ENCODE results near the gene SLC18A3.

The SLC18A3 gene

DNA sequence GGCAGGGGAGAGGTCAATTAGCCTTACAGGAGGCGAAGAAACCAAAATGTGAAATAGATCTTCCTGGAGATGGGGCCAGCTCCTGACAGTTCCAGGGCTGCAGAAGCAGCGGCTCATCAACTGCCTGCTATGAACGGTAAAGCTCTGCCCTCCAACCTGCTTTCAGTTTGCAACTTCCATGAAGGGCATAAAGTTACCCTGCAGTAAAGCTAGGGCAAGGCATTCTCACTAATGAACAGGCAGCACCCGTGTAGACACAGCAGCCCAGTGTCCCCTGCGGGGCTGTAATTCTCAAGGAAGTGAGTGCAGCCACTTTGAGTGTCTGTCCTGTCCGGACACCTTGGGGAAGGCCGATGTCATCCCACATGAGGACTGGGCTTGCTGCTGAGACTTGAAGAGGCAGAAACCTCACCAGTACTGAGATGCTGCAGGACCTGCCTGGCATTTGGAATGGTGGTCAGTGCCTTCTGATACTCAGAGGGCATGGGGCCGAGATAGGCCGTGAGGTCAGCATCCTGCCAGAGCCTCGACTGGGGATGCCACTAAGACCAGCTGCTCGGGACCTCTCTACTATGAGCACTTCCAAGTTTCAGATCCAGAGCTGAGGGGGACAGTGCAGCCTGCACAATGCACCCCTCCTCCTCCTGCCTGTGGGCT lies 43.3 kb downstream of the SLC18A3 start:
- no peak for DNase-seq
- H3K4me1 ChIP-seq (ENCODE audit: control extremely low read depth in 1 of 4, control insufficient read depth in 4 of 4, insufficient read depth in 4 of 4, low read length in 3 of 4), result peaks cover 0 to 2% (median 0%) of the 10 kb centered on the region in 4 experiments
- no peak overlapping the region for H3K27ac ChIP-seq (ENCODE audit: insufficient read depth in 1 of 2, low read depth in 1 of 2, low read length in 2 of 2, poor library complexity in 1 of 2, severe bottlenecking in 2 of 2)
- no peaks in the 10 kb centered on the region for H3K9me3 ChIP-seq (ENCODE audit: control extremely low read depth in 1 of 5, control insufficient read depth in 4 of 5, insufficient read depth in 2 of 5, low read depth in 1 of 5, low read length in 4 of 5)
- H3K4me3 ChIP-seq (ENCODE audit: control insufficient read depth in 1 of 7, extremely low read depth in 1 of 7, insufficient read depth in 4 of 7, low read depth in 2 of 7, low read length in 6 of 7), result no peak overlapping the region
- H3K36me3 ChIP-seq (ENCODE audit: control insufficient read depth in 4 of 4, insufficient read depth in 4 of 4, low read length in 3 of 4), result no peaks in the 10 kb centered on the region
- ChIA-PET CTCF (no interaction called here), POLR2A (no interaction called here)
- peaks cover 0 to 72% (median 13%) of the 10 kb centered on the region in 5 experiments for H3K27me3 ChIP-seq (replicated peaks in 2 of 5; ENCODE audit: control insufficient read depth in 4 of 5, insufficient read depth in 5 of 5, low read length in 4 of 5)
- 93% methylated on average over 11 of the region's 11 CpGs for WGBS (ENCODE audit: insufficient coverage)

DNA sequence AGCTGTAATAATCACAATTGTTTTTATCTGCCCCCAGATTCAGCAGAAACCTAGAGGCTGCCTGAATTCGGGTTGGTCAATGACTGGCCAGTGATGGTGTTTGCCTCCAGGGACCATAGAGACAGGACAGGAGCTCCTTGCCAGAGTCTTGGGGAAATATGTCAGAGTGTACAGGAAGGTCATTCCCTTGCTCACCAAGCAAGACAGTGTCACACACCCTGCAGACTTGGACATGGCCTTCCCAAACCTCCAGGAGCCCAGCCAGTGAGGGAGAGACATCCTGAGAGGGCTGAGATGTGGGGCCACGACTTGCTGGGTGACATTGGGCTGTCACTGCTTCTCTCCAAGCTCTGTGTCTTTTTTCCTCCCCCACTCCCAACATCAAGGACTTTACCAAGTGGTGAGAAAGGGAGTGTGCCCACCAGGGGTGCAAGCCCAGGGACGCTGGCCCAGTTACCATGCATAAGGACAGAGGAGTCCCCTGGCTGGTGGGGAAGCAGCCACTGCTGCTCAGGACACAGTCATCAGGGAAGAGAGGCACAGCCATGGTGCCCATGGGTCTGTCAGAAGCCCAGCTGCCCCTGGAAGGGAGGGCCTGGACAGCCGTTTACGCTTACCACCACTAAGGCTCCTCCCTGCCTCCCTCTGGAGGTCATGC lies 44.1 kb downstream of the SLC18A3 start:
- Histone ChIP-seq H3K27ac (ENCODE audit: insufficient read depth in 1 of 2, low read depth in 1 of 2, low read length in 2 of 2, poor library complexity in 1 of 2, severe bottlenecking in 2 of 2) (no peak overlapping the region), H3K4me1 (ENCODE audit: control extremely low read depth in 1 of 4, control insufficient read depth in 4 of 4, insufficient read depth in 4 of 4, low read length in 3 of 4) (peaks cover 0 to 2% (median 0%) of the 10 kb centered on the region in 4 experiments), H3K9me3 (ENCODE audit: control extremely low read depth in 1 of 5, control insufficient read depth in 4 of 5, insufficient read depth in 2 of 5, low read depth in 1 of 5, low read length in 4 of 5) (peaks cover 0 to 3% (median 0%) of the 10 kb centered on the region in 5 experiments), H3K36me3 (ENCODE audit: control insufficient read depth in 4 of 4, insufficient read depth in 4 of 4, low read length in 3 of 4) (no peaks in the 10 kb centered on the region), H3K27me3 (replicated peaks in 2 of 5; ENCODE audit: control insufficient read depth in 4 of 5, insufficient read depth in 5 of 5, low read length in 4 of 5) (peaks cover 0 to 64% (median 11%) of the 10 kb centered on the region in 5 experiments), H3K4me3 (ENCODE audit: control insufficient read depth in 1 of 7, extremely low read depth in 1 of 7, insufficient read depth in 4 of 7, low read depth in 2 of 7, low read length in 6 of 7) (no peak overlapping the region)
- CTCF ChIA-PET, result no interaction called here
- no peak for DNase-seq
- 86% methylated on average over 1 of the region's 5 CpGs for WGBS (ENCODE audit: insufficient coverage)
- POLR2A ChIA-PET, result no interaction called here

DNA sequence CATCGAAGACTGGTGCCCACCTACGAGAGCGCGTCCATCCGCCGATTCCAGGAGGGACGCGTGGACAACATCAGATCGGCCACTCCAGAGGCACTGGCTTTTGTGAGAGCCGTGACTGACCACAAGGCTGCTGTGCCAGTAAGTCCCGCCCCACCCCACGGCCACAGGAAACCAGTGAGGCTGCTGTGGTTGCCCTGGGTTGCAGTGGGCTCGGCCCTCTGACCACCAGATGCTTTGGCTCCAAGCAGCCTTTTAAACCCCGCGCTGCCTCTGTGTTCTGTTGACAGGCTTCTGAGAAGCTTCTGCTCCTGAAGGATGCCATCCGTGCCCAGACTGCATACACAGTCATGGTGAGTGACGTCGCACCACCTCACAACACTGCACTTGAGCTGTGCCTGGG lies 45.0 kb downstream of the SLC18A3 start:
- WGBS (ENCODE audit: insufficient coverage), result 71% methylated on average over 18 of the region's 18 CpGs
- POLR2A ChIA-PET, result no interaction called here
- CTCF ChIA-PET, result no interaction called here

DNA sequence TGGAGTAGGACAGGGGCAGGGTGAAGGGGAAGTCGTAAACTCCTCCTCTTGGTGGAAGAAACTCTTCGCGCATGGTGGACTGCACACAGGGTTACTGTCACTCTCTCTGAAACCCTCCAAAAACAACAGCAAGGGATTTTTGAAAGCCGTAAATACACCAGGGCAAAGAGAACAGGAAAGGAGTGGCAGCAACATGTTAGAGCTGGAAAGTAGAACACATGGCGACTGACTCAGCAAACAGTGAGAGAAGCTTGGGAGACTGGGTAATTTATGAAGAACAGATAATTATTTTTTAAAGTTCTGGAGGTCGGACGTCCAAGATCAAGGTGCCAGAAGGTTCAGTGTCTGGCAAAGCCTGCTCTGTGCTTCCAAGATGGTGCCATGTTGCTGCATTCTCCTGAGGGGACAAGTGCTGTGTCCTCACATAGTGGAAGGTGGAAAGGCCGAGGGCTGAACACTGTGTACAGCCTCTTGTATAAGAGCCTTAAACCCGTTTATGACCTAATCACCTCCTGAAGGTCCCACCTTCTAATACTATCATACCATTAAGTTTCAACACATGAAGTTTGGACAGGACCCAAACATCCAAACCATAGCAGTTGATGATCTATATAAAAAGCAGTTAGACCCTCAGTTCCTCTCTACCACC lies 46.9 kb downstream of the SLC18A3 start:
- H3K27me3 ChIP-seq (replicated peaks in 2 of 5; ENCODE audit: control insufficient read depth in 4 of 5, insufficient read depth in 5 of 5, low read length in 4 of 5), result peaks cover 0 to 45% (median 6%) of the 10 kb centered on the region in 5 experiments
- no peaks in the 10 kb centered on the region for H3K4me1 ChIP-seq (ENCODE audit: control extremely low read depth in 1 of 4, control insufficient read depth in 4 of 4, insufficient read depth in 4 of 4, low read length in 3 of 4)
- CTCF ChIA-PET, result no interaction called here
- POLR2A ChIA-PET, result no interaction called here
- H3K27ac ChIP-seq (ENCODE audit: insufficient read depth in 1 of 2, low read depth in 1 of 2, low read length in 2 of 2, poor library complexity in 1 of 2, severe bottlenecking in 2 of 2), result no peak overlapping the region
- peaks cover 0 to 5% (median 0%) of the 10 kb centered on the region in 5 experiments for H3K9me3 ChIP-seq (ENCODE audit: control extremely low read depth in 1 of 5, control insufficient read depth in 4 of 5, insufficient read depth in 2 of 5, low read depth in 1 of 5, low read length in 4 of 5)
- DNase-seq, result no peak
- no peak overlapping the region for H3K4me3 ChIP-seq (ENCODE audit: control insufficient read depth in 1 of 7, extremely low read depth in 1 of 7, insufficient read depth in 4 of 7, low read depth in 2 of 7, low read length in 6 of 7)
- WGBS (ENCODE audit: insufficient coverage), result 84% methylated on average over 7 of the region's 9 CpGs
- H3K36me3 ChIP-seq (ENCODE audit: control insufficient read depth in 4 of 4, insufficient read depth in 4 of 4, low read length in 3 of 4), result no peaks in the 10 kb centered on the region

More for the DNA sequence above, 45.0 kb downstream of the SLC18A3 start:
- Histone ChIP-seq H3K36me3 (ENCODE audit: control insufficient read depth in 4 of 4, insufficient read depth in 4 of 4, low read length in 3 of 4) (no peaks in the 10 kb centered on the region), H3K4me3 (ENCODE audit: control insufficient read depth in 1 of 7, extremely low read depth in 1 of 7, insufficient read depth in 4 of 7, low read depth in 2 of 7, low read length in 6 of 7) (no peak overlapping the region), H3K27me3 (replicated peaks in 2 of 5; ENCODE audit: control insufficient read depth in 4 of 5, insufficient read depth in 5 of 5, low read length in 4 of 5) (peaks cover 0 to 56% (median 11%) of the 10 kb centered on the region in 5 experiments), H3K4me1 (ENCODE audit: control extremely low read depth in 1 of 4, control insufficient read depth in 4 of 4, insufficient read depth in 4 of 4, low read length in 3 of 4) (no peaks in the 10 kb centered on the region), H3K9me3 (ENCODE audit: control extremely low read depth in 1 of 5, control insufficient read depth in 4 of 5, insufficient read depth in 2 of 5, low read depth in 1 of 5, low read length in 4 of 5) (peaks cover 0 to 5% (median 0%) of the 10 kb centered on the region in 5 experiments), H3K27ac (ENCODE audit: insufficient read depth in 1 of 2, low read depth in 1 of 2, low read length in 2 of 2, poor library complexity in 1 of 2, severe bottlenecking in 2 of 2) (no peak overlapping the region)
- no peak for DNase-seq

DNA sequence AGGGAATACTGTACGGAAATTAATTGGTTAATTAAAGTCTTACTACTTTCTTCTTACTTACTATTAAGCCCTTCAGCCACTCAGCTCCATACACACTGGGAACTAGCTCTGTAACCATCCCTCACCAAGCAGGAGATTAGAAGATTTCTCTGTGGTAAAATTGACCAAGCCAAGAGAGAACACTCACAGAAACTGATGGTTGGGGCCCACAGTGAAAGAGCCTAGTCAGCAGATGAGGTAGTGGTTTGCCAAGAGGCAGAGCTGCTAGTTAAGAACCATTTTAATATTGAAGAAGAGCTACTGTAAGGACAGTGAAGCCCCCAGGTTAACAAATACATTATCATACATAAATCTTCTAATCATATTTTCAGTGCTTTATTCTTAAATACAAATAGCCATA lies 47.5 kb downstream of the SLC18A3 start:
- peaks cover 0 to 5% (median 0%) of the 10 kb centered on the region in 5 experiments for H3K9me3 ChIP-seq (ENCODE audit: control extremely low read depth in 1 of 5, control insufficient read depth in 4 of 5, insufficient read depth in 2 of 5, low read depth in 1 of 5, low read length in 4 of 5)
- no peaks in the 10 kb centered on the region for H3K36me3 ChIP-seq (ENCODE audit: control insufficient read depth in 4 of 4, insufficient read depth in 4 of 4, low read length in 3 of 4)
- WGBS (ENCODE audit: insufficient coverage), result no CpG with 5 or more reads among the region's 1 CpG
- H3K27me3 ChIP-seq (replicated peaks in 2 of 5; ENCODE audit: control insufficient read depth in 4 of 5, insufficient read depth in 5 of 5, low read length in 4 of 5), result peaks cover 0 to 42% (median 4%) of the 10 kb centered on the region in 5 experiments
- ChIA-PET CTCF (no interaction called here), POLR2A (no interaction called here)
- no peak overlapping the region for H3K4me3 ChIP-seq (ENCODE audit: control insufficient read depth in 1 of 7, extremely low read depth in 1 of 7, insufficient read depth in 4 of 7, low read depth in 2 of 7, low read length in 6 of 7)
- no peak overlapping the region for H3K27ac ChIP-seq (ENCODE audit: insufficient read depth in 1 of 2, low read depth in 1 of 2, low read length in 2 of 2, poor library complexity in 1 of 2, severe bottlenecking in 2 of 2)
- DNase-seq, result no peak
- no peaks in the 10 kb centered on the region for H3K4me1 ChIP-seq (ENCODE audit: control extremely low read depth in 1 of 4, control insufficient read depth in 4 of 4, insufficient read depth in 4 of 4, low read length in 3 of 4)

DNA sequence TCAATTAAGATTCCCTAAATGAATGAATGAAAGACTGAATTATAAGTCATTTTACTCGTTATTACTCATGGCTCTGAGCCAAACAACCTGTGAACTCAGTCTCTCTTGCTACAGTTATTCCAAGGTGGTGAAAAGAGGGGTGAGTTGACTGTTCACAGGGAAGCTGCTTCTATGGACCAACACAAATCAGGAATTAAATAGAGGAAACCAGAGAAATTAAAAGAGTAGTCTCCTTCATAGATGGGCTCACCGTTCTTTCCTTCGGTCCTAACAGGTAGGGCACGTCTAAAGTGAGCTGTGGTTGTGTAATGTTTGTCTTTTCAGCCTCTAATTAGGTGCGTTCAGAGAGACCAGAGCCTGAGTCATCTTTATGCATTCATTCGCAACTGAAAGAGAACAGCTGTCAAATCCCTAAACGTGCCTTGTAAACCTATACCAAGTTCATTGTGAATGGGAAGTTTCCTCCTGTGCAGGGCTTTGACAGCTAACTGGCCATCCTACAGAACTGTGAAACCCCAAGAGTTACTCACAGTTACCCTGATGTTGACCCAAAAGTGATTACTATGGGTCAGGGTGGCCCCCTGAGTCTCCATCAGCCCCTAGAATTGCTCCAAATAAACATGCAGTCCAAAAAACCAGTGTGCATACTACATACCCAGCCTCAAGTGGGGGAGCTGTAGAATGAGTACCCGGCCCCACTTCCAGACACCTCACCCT lies 51.2 kb downstream of the SLC18A3 start:
- Histone ChIP-seq H3K27me3 (replicated peaks in 2 of 5; ENCODE audit: control insufficient read depth in 4 of 5, insufficient read depth in 5 of 5, low read length in 4 of 5) (peaks cover 0 to 27% (median 2%) of the 10 kb centered on the region in 5 experiments), H3K9me3 (ENCODE audit: control extremely low read depth in 1 of 5, control insufficient read depth in 4 of 5, insufficient read depth in 2 of 5, low read depth in 1 of 5, low read length in 4 of 5) (peaks cover 0 to 5% (median 0%) of the 10 kb centered on the region in 5 experiments), H3K36me3 (ENCODE audit: control insufficient read depth in 4 of 4, insufficient read depth in 4 of 4, low read length in 3 of 4) (no peaks in the 10 kb centered on the region), H3K27ac (ENCODE audit: insufficient read depth in 1 of 2, low read depth in 1 of 2, low read length in 2 of 2, poor library complexity in 1 of 2, severe bottlenecking in 2 of 2) (no peak overlapping the region), H3K4me3 (ENCODE audit: control insufficient read depth in 1 of 7, extremely low read depth in 1 of 7, insufficient read depth in 4 of 7, low read depth in 2 of 7, low read length in 6 of 7) (no peak overlapping the region), H3K4me1 (ENCODE audit: control extremely low read depth in 1 of 4, control insufficient read depth in 4 of 4, insufficient read depth in 4 of 4, low read length in 3 of 4) (no peaks in the 10 kb centered on the region)
- 63% methylated on average over 6 of the region's 8 CpGs for WGBS (ENCODE audit: insufficient coverage)
- ChIA-PET CTCF (no interaction called here), POLR2A (no interaction called here)
- no peak for DNase-seq
